HepG2 (cell line): ENCODE results near the gene SPAG9. TPM values are rescaled to one million over a fixed set of nuclear protein-coding genes. Genes with fewer than 3 reads are reported as not detected.

Experiments used
- IRF1 ChIP-seq: sonication (generic); formaldehyde crosslinking; IDR thresholded peaks from 2 replicates; pipeline ENCODE4 v1.4.0; 2020; ENCODE audit warnings: low read depth, mild to moderate bottlenecking, missing genetic modification reagents
- JUND ChIP-seq: sonication (generic); formaldehyde crosslinking; IDR thresholded peaks from 2 replicates; pipeline ENCODE4 v1.8.0; 2022; ENCODE audit warnings: mild to moderate bottlenecking, missing genetic modification reagents
- KMT2A ChIP-seq: sonication (generic); formaldehyde crosslinking; IDR thresholded peaks from 2 replicates; pipeline ENCODE4 v1.4.0; 2020; ENCODE audit warnings: missing genetic modification reagents
- MTA1 ChIP-seq: sonication (generic); formaldehyde crosslinking; IDR thresholded peaks from 2 replicates; pipeline ENCODE4 v1.4.0; 2020; ENCODE audit warnings: missing genetic modification reagents, mild to moderate bottlenecking, borderline replicate concordance
- PRDM4 ChIP-seq: sonication (generic); formaldehyde crosslinking; IDR thresholded peaks from 2 replicates; pipeline ENCODE4 v1.9.0; 2021; ENCODE audit warnings: missing genetic modification reagents, borderline replicate concordance
- TRIM24 ChIP-seq: sonication (generic); formaldehyde crosslinking; IDR thresholded peaks from 2 replicates; pipeline ENCODE4 v1.8.0; 2022; ENCODE audit warnings: mild to moderate bottlenecking, missing genetic modification reagents
- ZBTB49 ChIP-seq: sonication (generic); formaldehyde crosslinking; IDR thresholded peaks from 2 replicates; pipeline ENCODE4 v1.4.0; 2020; ENCODE audit warnings: missing genetic modification reagents, borderline replicate concordance
- ZNF276 ChIP-seq: sonication (generic); formaldehyde crosslinking; IDR thresholded peaks from 2 replicates; pipeline ENCODE4 v1.4.0; 2020; ENCODE audit warnings: mild to moderate bottlenecking, low read depth, missing genetic modification reagents
- ZNF329 ChIP-seq: sonication (generic); formaldehyde crosslinking; IDR thresholded peaks from 2 replicates; pipeline ENCODE4 v1.9.0; 2021; ENCODE audit warnings: low read depth, mild to moderate bottlenecking, missing genetic modification reagents
- ZNF605 ChIP-seq: sonication (generic); formaldehyde crosslinking; IDR thresholded peaks from 2 replicates; pipeline ENCODE4 v1.8.0; 2022; ENCODE audit warnings: mild to moderate bottlenecking, missing genetic modification reagents
- ZNF607 ChIP-seq: sonication (generic); formaldehyde crosslinking; IDR thresholded peaks from 2 replicates; pipeline ENCODE4 v1.5.1; 2020; ENCODE audit warnings: missing genetic modification reagents, mild to moderate bottlenecking, borderline replicate concordance
- ZNF782 ChIP-seq: sonication (generic); formaldehyde crosslinking; IDR thresholded peaks from 2 replicates; pipeline ENCODE4 v1.4.0; 2020; ENCODE audit warnings: missing genetic modification reagents, mild to moderate bottlenecking, borderline replicate concordance
- ZNF839 ChIP-seq: sonication (generic); formaldehyde crosslinking; IDR thresholded peaks from 2 replicates; pipeline ENCODE4 v1.4.0; 2020; ENCODE audit warnings: missing genetic modification reagents, mild to moderate bottlenecking, borderline replicate concordance
- polyA plus RNA-seq, 8 experiments: library from polyadenylated mRNA; depleted of rRNA in 3 of 8; stranded (reverse) in 7 of 8; unstranded in 1 of 8; fragments of >200 nt; fragmentation: Illumina TruSeq in 4 of 8; extraction: Trizol in 4 of 8; gene quantifications; 2 replicates each; pipeline versions ENCODE4 v1.2.1 to v1.2.3, GENCODE V29; 2011 to 2016; ENCODE audit warnings: low read depth in 4 of 8, missing spikeins in 1 of 8, mixed read lengths in 1 of 8; ENCODE audit not compliant: insufficient read depth in 1 of 8
- total RNA-seq, 5 experiments: library from RNA; depleted of rRNA; stranded (reverse); fragments of >200 nt; fragmentation: Illumina TruSeq; extraction: Trizol; gene quantifications; 2 replicates each; pipeline ENCODE4 v1.2.3, GENCODE V29; 2016; ENCODE audit warnings: low read depth in 1 of 5

The SPAG9 gene
- total and polyA plus RNA-seq, 2 of the 13 experiments (the other 11 are each of a cell fraction or from before 2014, with no cell fraction given), result 43.2 to 78.6 TPM

GRCh38 chr17:51166987-51167931 lies 46.6 kb upstream of the SPAG9 start (continued):
- TF ChIP-seq ZNF782 (CRISPR knock-in tag) (0 out of 2 replicates have a peak, but pooled peaks have one; percentile 10), TRIM24 (no peak), ZNF607 (no peak; the same call in 1 of the 2 replicates), MTA1 (CRISPR knock-in tag) (no peak), JUND (CRISPR knock-in tag) (no peak), IRF1 (CRISPR knock-in tag) (no peak), ZNF839 (CRISPR knock-in tag) (no peak; the same call in 1 of the 2 replicates), KMT2A (CRISPR knock-in tag) (no peak; the same call in 1 of the 2 replicates), PRDM4 (CRISPR knock-in tag) (no peak), ZNF605 (CRISPR knock-in tag) (peak; percentile 31; the same call in 1 of the 2 replicates), ZNF329 (CRISPR knock-in tag) (no peak), ZBTB49 (no peak), ZNF276 (CRISPR knock-in tag) (0 out of 2 replicates have a peak, but pooled peaks have one; percentile 11)
